Keratinocyte (primary cell): Measurements from ENCODE around the gene ENTHD1. TPM values are rescaled to one million over a fixed set of nuclear protein-coding genes. Genes with fewer than 3 reads are reported as not detected.

ENCODE experiments used
- DNase-seq: peaks from one replicate; pipeline ENCODE4 v3.0.0-alpha.2; 2011; ENCODE audit warnings: low read depth, missing footprints, low spot score
- FAIRE-seq: peaks from 2 replicates; lab custom pipeline; 2011; peaks lifted over from hg19 to GRCh38; lab: Jason Lieb, UNC
- H2AFZ ChIP-seq: 2 replicates; pipeline ENCODE4 v1.6.0; 2012; ENCODE audit warnings: low read length, control low read depth, inconsistent platforms; ENCODE audit not compliant: control insufficient read depth
- H3K27ac ChIP-seq: 2 replicates; pipeline ENCODE4 v1.5.1; 2011; ENCODE audit warnings: low read length; ENCODE audit not compliant: control insufficient read depth, insufficient read depth
- H3K27me3 ChIP-seq: 3 replicates; pipeline ENCODE4 v1.6.0; 2011; ENCODE audit warnings: low read length; ENCODE audit not compliant: control insufficient read depth, insufficient read depth; ENCODE audit errors: extremely low read depth
- H3K36me3 ChIP-seq, 2 experiments: 2 replicates in 1 of 2; 3 replicates in 1 of 2; pipeline ENCODE4 v1.5.1; 2011; ENCODE audit warnings: low read length in 2 of 2, mild to moderate bottlenecking in 1 of 2; ENCODE audit not compliant: control insufficient read depth in 2 of 2, insufficient read depth in 2 of 2; ENCODE audit errors: extremely low read depth in 1 of 2
- H3K4me1 ChIP-seq: 3 replicates; pipeline ENCODE4 v1.5.1; 2011; ENCODE audit warnings: low read length; ENCODE audit not compliant: control insufficient read depth, insufficient read depth; ENCODE audit errors: extremely low read depth
- H3K4me2 ChIP-seq: 3 replicates; pipeline ENCODE4 v1.6.0; 2011; ENCODE audit warnings: low read depth, low read length; ENCODE audit not compliant: control insufficient read depth, insufficient read depth; ENCODE audit errors: extremely low read depth
- H3K4me3 ChIP-seq, 3 experiments: fragments of 200-600 bp in 1 of 3; sonication (generic) in 1 of 3; 2 replicates in 2 of 3; 3 replicates in 1 of 3; pipeline ENCODE4 v1.5.1; 2011 to 2016; ENCODE audit warnings: low read length in 3 of 3, mild to moderate bottlenecking in 3 of 3, control low read depth in 2 of 3, inconsistent platforms in 1 of 3, low read depth in 1 of 3, mixed read lengths in 1 of 3, mixed run types in 1 of 3, moderate library complexity in 1 of 3; ENCODE audit not compliant: control insufficient read depth in 2 of 3, insufficient read depth in 2 of 3; ENCODE audit errors: extremely low read depth in 1 of 3
- H3K79me2 ChIP-seq: 2 replicates; pipeline ENCODE4 v1.6.0; 2012; ENCODE audit warnings: low read length; ENCODE audit not compliant: control insufficient read depth, insufficient read depth
- H3K9ac ChIP-seq: 3 replicates; pipeline ENCODE4 v1.6.0; 2011; ENCODE audit warnings: low read length; ENCODE audit not compliant: control insufficient read depth, insufficient read depth; ENCODE audit errors: extremely low read depth
- H3K9me1 ChIP-seq: 3 replicates; pipeline ENCODE4 v1.6.0; 2011; ENCODE audit warnings: low read length; ENCODE audit not compliant: control insufficient read depth, insufficient read depth; ENCODE audit errors: extremely low read depth
- H3K9me3 ChIP-seq: 2 replicates; pipeline ENCODE4 v1.5.1; 2012; ENCODE audit warnings: low read depth, low read length; ENCODE audit not compliant: control insufficient read depth
- H4K20me1 ChIP-seq: 3 replicates; pipeline ENCODE4 v1.6.0; 2011; ENCODE audit warnings: low read length; ENCODE audit not compliant: control insufficient read depth, insufficient read depth; ENCODE audit errors: extremely low read depth
- EZH2 ChIP-seq: IDR thresholded peaks from one replicate; pipeline ENCODE4 v1.6.1; 2012; ENCODE audit warnings: inconsistent platforms, mild to moderate bottlenecking, low read length, moderate library complexity
- dilution Hi-C: fragments of 300-500 bp; cut with MboI; formaldehyde crosslinking; loops from one replicate; pipeline ENCODE4 v1.7.0; 2020; ENCODE audit warnings: low sequenced_read_pairs; ENCODE audit not compliant: extremely low pct_ligation_motif_present
- polyA plus RNA-seq, 5 experiments: library from polyadenylated mRNA; depleted of rRNA in 3 of 5; stranded (reverse) in 3 of 5; stranded (forward) in 1 of 5; unstranded in 1 of 5; fragments of >200 nt; gene quantifications; 1 replicate in 1 of 5; 2 replicates in 3 of 5; 3 replicates in 1 of 5; pipeline versions ENCODE4 v1.2.1 to v1.2.3, GENCODE V29; 2011 to 2012; ENCODE audit warnings: missing spikeins in 2 of 5, low read depth in 1 of 5, low replicate concordance in 1 of 5
- TF ChIP-seq, protein P1 (sequence below), 3 experiments: IDR thresholded peaks in 1 of 3; conservative IDR thresholded peaks in 1 of 3; optimal IDR thresholded peaks in 1 of 3; 2 replicates in 2 of 3; 3 replicates in 1 of 3; pipeline versions ENCODE3 to v1.5.1; 2011; ENCODE audit warnings: low read length in 3 of 3, mild to moderate bottlenecking in 3 of 3, moderate library complexity in 2 of 3, control low read depth in 1 of 3, inconsistent platforms in 1 of 3; ENCODE audit not compliant: insufficient read depth in 2 of 3; ENCODE audit errors: extremely low read depth in 1 of 3

The ENTHD1 gene
- polyA plus RNA-seq, 1 donor (not counting 4 experiments of a cell fraction or from before 2014, with no cell fraction given), result not detected

DNA sequence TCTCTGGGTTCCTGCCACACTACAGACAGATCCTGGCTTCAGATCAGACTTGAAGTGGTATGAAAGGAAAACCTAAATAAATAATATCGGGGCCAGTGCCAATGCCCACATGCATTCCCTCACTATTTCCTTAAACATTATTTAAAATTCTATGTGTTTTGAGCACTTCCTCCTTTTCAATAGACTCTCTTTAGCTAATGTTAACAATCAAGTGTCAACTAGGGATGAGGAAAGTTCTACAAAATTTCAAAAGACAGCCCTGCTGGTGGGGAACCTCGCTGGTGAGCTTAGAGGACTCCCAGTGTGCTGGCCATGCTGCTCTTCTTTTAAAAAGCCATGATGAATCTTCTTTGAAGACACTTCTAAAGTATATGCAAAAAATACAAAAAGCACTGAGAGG is 87.5 kb downstream of the ENTHD1 start:
- DNase-seq (no peak), FAIRE-seq (no peak)
- dilution Hi-C loops, result no loop called here
- Histone ChIP-seq H3K9me3 (no peaks in the 10 kb centered on the region), H3K9ac (no peak overlapping the region), H3K4me3 (no peak overlapping the region), H3K4me1 (no peaks in the 10 kb centered on the region), H3K4me2 (no peak overlapping the region), H2AFZ (no peak overlapping the region), H3K79me2 (no peaks in the 10 kb centered on the region), H3K27ac (no peak overlapping the region), H3K36me3 (no peaks in the 10 kb centered on the region), H3K27me3 (peaks cover 15% of the 10 kb centered on the region), H4K20me1 (no peaks in the 10 kb centered on the region), H3K9me1 (no peaks in the 10 kb centered on the region)
- TF ChIP-seq EZH2, result no peak
- TF ChIP-seq, protein P1, sequence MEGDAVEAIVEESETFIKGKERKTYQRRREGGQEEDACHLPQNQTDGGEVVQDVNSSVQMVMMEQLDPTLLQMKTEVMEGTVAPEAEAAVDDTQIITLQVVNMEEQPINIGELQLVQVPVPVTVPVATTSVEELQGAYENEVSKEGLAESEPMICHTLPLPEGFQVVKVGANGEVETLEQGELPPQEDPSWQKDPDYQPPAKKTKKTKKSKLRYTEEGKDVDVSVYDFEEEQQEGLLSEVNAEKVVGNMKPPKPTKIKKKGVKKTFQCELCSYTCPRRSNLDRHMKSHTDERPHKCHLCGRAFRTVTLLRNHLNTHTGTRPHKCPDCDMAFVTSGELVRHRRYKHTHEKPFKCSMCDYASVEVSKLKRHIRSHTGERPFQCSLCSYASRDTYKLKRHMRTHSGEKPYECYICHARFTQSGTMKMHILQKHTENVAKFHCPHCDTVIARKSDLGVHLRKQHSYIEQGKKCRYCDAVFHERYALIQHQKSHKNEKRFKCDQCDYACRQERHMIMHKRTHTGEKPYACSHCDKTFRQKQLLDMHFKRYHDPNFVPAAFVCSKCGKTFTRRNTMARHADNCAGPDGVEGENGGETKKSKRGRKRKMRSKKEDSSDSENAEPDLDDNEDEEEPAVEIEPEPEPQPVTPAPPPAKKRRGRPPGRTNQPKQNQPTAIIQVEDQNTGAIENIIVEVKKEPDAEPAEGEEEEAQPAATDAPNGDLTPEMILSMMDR (optimal IDR thresholded peaks at IDR 0.05 in 1 of 3, IDR thresholded peaks at IDR 0.05 in 1 of 3, conservative IDR thresholded peaks at IDR 0.05 in 1 of 3; ENCODE audit: extremely low read depth in 1 of 3, insufficient read depth in 2 of 3, low read length in 3 of 3), result no peak

DNA sequence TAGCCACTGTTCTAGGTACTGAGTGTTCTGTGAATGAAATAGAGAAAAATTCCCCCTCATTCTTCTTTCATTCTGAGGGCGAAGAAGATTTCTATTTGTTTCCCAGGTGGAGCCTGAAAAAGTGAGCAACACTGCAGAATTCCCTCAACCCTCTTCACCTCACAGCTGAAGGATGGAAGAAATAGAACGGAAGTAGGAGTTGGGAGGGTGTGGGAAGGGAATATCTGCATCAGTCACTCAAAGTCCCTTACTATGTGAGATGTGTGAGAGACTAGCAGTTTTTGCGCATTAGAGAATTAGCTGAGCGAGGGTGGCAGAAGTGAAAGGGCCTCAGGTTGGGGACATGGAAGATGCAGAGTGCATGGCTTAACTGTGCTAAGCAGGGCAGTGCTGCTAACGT is 88.4 kb downstream of the ENTHD1 start:
- peaks cover 15% of the 10 kb centered on the region for H3K27me3 ChIP-seq

More for the DNA sequence above, 88.4 kb downstream of the ENTHD1 start:
- no peak overlapping the region for H3K4me2 ChIP-seq
- DNase-seq, result no peak
- H3K9me3 ChIP-seq, result no peaks in the 10 kb centered on the region
- no peak overlapping the region for H2AFZ ChIP-seq
- no peaks in the 10 kb centered on the region for H3K9me1 ChIP-seq
- no peaks in the 10 kb centered on the region for H3K4me1 ChIP-seq
- no peaks in the 10 kb centered on the region for H4K20me1 ChIP-seq
- no peak overlapping the region for H3K4me3 ChIP-seq
- dilution Hi-C loops, result no loop called here
- no peaks in the 10 kb centered on the region for H3K36me3 ChIP-seq
- no peak for TF ChIP-seq EZH2
- TF ChIP-seq, protein P1 (optimal IDR thresholded peaks at IDR 0.05 in 1 of 3, IDR thresholded peaks at IDR 0.05 in 1 of 3, conservative IDR thresholded peaks at IDR 0.05 in 1 of 3; ENCODE audit: extremely low read depth in 1 of 3, insufficient read depth in 2 of 3, low read length in 3 of 3), result no peak
- no peak overlapping the region for H3K9ac ChIP-seq
- no peak for FAIRE-seq
- no peak overlapping the region for H3K27ac ChIP-seq
- H3K79me2 ChIP-seq, result no peaks in the 10 kb centered on the region
